ENCODE results near the gene GEMIN7. TPM values are rescaled to one million over a fixed set of nuclear protein-coding genes. Genes with fewer than 3 reads are reported as not detected.

The GEMIN7 gene
- total and polyA plus RNA-seq, 2 of the 13 experiments (the other 11 are each of a cell fraction or from before 2014, with no cell fraction given), result 24.1 to 30.6 TPM

DNA sequence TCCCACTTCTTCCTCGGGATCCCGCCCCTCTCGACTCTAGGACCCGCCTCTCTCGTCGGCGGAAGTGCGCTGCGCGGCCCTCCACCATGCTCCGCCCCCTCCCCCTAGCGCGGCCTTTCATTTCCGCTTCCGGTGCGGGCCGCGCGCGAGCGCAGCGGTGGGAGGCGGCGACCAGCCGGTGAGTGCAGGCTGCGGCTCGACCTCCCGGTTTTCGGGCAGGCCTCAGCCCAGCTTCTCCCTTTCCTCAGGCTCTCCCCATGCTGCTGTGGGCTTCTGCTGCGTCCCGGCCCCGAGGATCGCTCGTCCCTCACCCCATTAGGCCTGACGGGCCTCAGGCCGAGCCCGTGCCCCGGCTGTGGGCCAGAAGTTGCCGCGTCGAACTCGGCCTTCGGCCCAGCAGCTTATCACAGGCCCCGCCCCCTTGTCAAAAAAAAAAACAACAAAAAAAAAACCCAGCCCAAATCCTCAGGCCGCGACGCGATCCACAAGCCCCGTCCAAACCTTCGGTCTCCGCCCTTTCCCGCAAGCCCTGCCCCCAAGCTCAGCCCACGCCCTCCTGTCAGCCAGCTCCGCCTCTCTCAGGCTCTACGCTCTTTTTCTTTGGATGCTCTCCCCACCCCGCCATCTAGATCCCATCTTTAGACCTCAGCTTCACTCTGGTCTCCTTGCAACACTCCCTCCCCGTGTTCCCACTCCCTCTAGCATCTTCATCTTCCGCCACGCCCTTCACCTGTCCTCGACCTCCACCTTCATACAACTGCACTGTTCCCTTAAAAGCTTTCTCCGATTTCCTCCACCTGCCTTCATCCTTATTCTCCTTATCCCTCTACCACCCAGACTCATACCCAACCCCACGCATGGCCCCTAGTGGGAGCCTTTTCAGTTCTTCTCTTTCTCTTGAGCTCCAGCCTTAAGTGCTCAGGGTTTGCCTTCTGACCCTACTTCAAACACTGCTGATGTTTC is 39.8 kb upstream of the GEMIN7 start, which contains the start of gene CLASRP (continued):
- TF ChIP-seq SRY (CRISPR knock-in tag; IDR thresholded peaks at IDR 0.05), result peak; percentile 54; the same call in 1 of the 2 replicates
- peak; percentile 12 for TF ChIP-seq SKI (IDR thresholded peaks at IDR 0.05; ENCODE audit: partially characterized antibody)
- TF ChIP-seq ZNF292 (CRISPR knock-in tag; IDR thresholded peaks at IDR 0.05; ENCODE audit: borderline replicate concordance, low read depth), result no peak
- TF ChIP-seq ZNF546 (CRISPR knock-in tag; conservative IDR thresholded peaks at IDR 0.05), result peak; percentile 83; the same call in 1 of the 2 replicates
- TF ChIP-seq SP140L (CRISPR knock-in tag; IDR thresholded peaks at IDR 0.05; ENCODE audit: borderline replicate concordance), result no peak
- TF ChIP-seq ZFP37 (CRISPR knock-in tag; IDR thresholded peaks at IDR 0.05; ENCODE audit: borderline replicate concordance), result 0 out of 2 replicates have a peak, but pooled peaks have one; percentile 23
- TF ChIP-seq CEBPG (CRISPR knock-in tag; IDR thresholded peaks at IDR 0.05), result no peak
- no peak for TF ChIP-seq ZFP36 (IDR thresholded peaks at IDR 0.05; ENCODE audit: borderline replicate concordance, low read depth, low read length, partially characterized antibody)
- TF ChIP-seq ZSCAN25 (CRISPR knock-in tag; IDR thresholded peaks at IDR 0.05), result peak; percentile 59; the same call in 1 of the 2 replicates
- TF ChIP-seq ZNF382 (CRISPR knock-in tag; IDR thresholded peaks at IDR 0.05; ENCODE audit: borderline replicate concordance), result no peak
- TF ChIP-seq ZNF703 (CRISPR knock-in tag; IDR thresholded peaks at IDR 0.05; ENCODE audit: borderline replicate concordance), result no peak
- 0 out of 2 replicates have a peak, but pooled peaks have one; percentile 59 for TF ChIP-seq ZNF766 (CRISPR knock-in tag; IDR thresholded peaks at IDR 0.05; ENCODE audit: borderline replicate concordance)
- peak; percentile 56; the same call in 1 of the 2 replicates for TF ChIP-seq ATF1 (CRISPR knock-in tag; IDR thresholded peaks at IDR 0.05)
- TF ChIP-seq STAG1 (CRISPR knock-in tag; IDR thresholded peaks at IDR 0.05), result no peak
- TF ChIP-seq, protein P1, sequence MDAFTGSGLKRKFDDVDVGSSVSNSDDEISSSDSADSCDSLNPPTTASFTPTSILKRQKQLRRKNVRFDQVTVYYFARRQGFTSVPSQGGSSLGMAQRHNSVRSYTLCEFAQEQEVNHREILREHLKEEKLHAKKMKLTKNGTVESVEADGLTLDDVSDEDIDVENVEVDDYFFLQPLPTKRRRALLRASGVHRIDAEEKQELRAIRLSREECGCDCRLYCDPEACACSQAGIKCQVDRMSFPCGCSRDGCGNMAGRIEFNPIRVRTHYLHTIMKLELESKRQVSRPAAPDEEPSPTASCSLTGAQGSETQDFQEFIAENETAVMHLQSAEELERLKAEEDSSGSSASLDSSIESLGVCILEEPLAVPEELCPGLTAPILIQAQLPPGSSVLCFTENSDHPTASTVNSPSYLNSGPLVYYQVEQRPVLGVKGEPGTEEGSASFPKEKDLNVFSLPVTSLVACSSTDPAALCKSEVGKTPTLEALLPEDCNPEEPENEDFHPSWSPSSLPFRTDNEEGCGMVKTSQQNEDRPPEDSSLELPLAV (CRISPR knock-in tag; conservative IDR thresholded peaks at IDR 0.05; ENCODE audit: low read depth), result no peak
- TF ChIP-seq, protein P2, sequence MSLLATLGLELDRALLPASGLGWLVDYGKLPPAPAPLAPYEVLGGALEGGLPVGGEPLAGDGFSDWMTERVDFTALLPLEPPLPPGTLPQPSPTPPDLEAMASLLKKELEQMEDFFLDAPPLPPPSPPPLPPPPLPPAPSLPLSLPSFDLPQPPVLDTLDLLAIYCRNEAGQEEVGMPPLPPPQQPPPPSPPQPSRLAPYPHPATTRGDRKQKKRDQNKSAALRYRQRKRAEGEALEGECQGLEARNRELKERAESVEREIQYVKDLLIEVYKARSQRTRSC (CRISPR knock-in tag; IDR thresholded peaks at IDR 0.05; ENCODE audit: low read depth), result no peak
- 0 out of 2 replicates have a peak, but pooled peaks have one; percentile 31 for TF ChIP-seq ZBTB21 (CRISPR knock-in tag; IDR thresholded peaks at IDR 0.05)
- TF ChIP-seq ZNF782 (CRISPR knock-in tag; IDR thresholded peaks at IDR 0.05; ENCODE audit: borderline replicate concordance), result no peak
- TF ChIP-seq SSRP1 (CRISPR knock-in tag; IDR thresholded peaks at IDR 0.05), result 0 out of 2 replicates have a peak, but pooled peaks have one; percentile 50
- TF ChIP-seq ZNF850 (CRISPR knock-in tag; conservative IDR thresholded peaks at IDR 0.05), result no peak
- no peak for TF ChIP-seq ZNF432 (CRISPR knock-in tag; IDR thresholded peaks at IDR 0.05; ENCODE audit: borderline replicate concordance)
- TF ChIP-seq ZNF441 (CRISPR knock-in tag; IDR thresholded peaks at IDR 0.05; ENCODE audit: borderline replicate concordance), result no peak
- 0 out of 2 replicates have a peak, but pooled peaks have one; percentile 14 for TF ChIP-seq MEIS2 (CRISPR knock-in tag; IDR thresholded peaks at IDR 0.05)
- TF ChIP-seq, protein P3, sequence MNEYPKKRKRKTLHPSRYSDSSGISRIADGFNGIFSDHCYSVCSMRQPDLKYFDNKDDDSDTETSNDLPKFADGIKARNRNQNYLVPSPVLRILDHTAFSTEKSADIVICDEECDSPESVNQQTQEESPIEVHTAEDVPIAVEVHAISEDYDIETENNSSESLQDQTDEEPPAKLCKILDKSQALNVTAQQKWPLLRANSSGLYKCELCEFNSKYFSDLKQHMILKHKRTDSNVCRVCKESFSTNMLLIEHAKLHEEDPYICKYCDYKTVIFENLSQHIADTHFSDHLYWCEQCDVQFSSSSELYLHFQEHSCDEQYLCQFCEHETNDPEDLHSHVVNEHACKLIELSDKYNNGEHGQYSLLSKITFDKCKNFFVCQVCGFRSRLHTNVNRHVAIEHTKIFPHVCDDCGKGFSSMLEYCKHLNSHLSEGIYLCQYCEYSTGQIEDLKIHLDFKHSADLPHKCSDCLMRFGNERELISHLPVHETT (CRISPR knock-in tag; conservative IDR thresholded peaks at IDR 0.05), result peak; percentile 69; the same call in 1 of the 2 replicates
